Testis (tissue), 2 donors: ENCODE data around the gene TBC1D4.

Experiments used
- POLR2A ChIP-seq: fragments of 450-650 bp; IDR thresholded peaks from one replicate; pipeline ENCODE4 v1.6.1; 2017; ENCODE audit warnings: antibody characterized with exemption, mild to moderate bottlenecking, moderate library complexity
- TF ChIP-seq, protein P1 (sequence below), 3 experiments: fragments of 450-650 bp in 2 of 3; fragments of 200-600 bp in 1 of 3; sonication (generic) in 1 of 3; IDR thresholded peaks; one replicate each; pipeline ENCODE4 v1.5.1; 2016 to 2019; ENCODE audit warnings: antibody characterized with exemption in 3 of 3, mild to moderate bottlenecking in 2 of 3, moderate library complexity in 1 of 3

DNA sequence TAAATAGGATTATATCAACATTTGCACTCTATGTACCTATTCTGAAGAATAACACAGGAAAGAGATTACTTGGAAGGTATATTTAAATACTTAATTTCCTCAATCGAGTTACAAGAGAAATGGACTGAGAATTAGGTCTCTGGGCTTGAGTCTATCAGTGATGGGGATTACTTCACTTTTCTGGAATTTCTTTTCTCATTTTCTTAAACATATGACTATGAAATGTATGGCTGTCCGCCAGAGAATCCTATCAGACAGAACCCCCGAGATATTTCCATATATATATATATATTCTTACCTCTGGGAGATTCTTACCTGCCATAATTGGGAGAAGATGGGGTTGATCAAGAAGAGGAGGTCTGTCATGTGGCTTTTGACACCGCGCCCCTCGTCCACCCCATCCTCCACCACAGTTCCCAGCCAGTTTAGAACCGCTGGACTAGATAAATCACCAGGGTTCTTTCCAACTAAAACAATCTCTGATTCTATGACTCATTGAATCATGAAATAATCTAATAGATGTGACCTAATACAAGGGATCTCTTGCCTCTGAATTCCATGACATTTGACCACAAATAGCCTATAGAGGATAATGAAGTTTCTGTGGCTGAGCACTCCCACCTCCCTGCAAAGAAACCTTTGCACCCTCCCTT is 231.3 kb downstream of the TBC1D4 start:
- TF ChIP-seq, protein P1, sequence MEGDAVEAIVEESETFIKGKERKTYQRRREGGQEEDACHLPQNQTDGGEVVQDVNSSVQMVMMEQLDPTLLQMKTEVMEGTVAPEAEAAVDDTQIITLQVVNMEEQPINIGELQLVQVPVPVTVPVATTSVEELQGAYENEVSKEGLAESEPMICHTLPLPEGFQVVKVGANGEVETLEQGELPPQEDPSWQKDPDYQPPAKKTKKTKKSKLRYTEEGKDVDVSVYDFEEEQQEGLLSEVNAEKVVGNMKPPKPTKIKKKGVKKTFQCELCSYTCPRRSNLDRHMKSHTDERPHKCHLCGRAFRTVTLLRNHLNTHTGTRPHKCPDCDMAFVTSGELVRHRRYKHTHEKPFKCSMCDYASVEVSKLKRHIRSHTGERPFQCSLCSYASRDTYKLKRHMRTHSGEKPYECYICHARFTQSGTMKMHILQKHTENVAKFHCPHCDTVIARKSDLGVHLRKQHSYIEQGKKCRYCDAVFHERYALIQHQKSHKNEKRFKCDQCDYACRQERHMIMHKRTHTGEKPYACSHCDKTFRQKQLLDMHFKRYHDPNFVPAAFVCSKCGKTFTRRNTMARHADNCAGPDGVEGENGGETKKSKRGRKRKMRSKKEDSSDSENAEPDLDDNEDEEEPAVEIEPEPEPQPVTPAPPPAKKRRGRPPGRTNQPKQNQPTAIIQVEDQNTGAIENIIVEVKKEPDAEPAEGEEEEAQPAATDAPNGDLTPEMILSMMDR (IDR thresholded peaks at IDR 0.05) = no peak
- TF ChIP-seq POLR2A = no peak
